ENCODE measurements around the gene ATXN7L2.

ATXN7L2 gene

GRCh38 chr1:109527846-109528695, 44.4 kb downstream of the ATXN7L2 start:
- no peak for DNase-seq

GRCh38 chr1:109528712-109529111, 45.0 kb downstream of the ATXN7L2 start:
- DNase-seq = no peak

- DNase-seq = no peak
Measured at GRCh38 chr1:109529881-109530456, 46.3 kb downstream of the ATXN7L2 start.

DNA sequence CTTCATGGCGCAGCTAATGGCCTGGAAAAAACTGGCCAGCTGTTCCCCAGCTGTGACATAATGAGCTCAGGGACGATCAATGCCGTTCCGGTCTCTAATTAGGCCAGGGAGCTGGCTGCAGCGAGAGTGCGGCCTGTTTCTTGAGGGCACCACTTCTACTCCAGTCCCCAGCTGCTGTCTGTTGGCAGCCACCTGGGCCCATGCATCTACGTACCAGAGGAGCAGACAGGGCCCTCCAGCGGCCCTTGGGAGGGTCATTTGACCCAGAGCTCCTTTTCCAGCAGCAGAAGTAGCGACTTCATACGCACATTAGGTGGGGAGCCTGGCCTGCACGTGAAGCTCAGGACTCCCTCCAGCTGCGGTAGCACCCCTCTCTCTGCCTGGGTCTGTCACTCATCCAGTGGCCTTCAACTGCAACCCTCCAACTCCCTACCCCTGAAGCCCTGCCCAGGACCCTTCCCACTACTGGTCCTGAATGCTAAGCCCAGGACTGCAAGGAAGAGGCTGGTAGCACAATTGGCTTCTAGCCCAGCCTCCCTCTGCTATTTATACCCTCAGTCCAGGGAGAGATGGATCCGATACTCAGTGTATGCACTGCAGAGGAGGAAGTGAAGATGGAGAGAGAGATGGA, 46.9 kb downstream of the ATXN7L2 start:
- DNase-seq = peak; percentile 69

- DNase-seq = no peak
Measured at GRCh38 chr1:109531380-109531779, 47.7 kb downstream of the ATXN7L2 start.

DNA sequence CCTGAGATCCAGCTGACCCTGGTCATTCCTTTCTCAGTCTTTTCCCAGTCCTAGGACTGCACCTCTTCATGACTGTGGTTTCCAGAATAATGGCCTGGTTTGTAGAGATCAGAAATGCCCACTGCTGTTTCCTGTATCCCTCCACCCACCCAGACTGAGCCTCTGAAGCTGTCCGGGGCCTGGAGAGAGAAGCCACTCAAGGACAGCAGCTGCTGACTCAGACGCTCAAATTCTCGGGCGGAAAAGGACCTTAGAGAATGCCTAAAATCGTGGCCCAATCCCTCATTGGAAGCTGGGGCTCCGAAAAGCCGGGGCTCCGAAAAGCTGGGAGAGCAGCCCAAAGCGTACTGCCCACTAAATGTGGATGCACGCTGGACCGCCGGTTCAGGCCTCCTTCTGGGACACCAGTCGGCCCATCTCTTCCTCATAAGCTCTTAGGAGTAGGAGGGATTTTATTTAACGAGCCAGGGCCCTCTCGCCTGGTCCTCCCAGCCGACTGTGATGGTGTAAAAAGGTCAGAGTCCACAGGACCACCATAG, 48.2 kb downstream of the ATXN7L2 start:
- DNase-seq = no peak

DNA sequence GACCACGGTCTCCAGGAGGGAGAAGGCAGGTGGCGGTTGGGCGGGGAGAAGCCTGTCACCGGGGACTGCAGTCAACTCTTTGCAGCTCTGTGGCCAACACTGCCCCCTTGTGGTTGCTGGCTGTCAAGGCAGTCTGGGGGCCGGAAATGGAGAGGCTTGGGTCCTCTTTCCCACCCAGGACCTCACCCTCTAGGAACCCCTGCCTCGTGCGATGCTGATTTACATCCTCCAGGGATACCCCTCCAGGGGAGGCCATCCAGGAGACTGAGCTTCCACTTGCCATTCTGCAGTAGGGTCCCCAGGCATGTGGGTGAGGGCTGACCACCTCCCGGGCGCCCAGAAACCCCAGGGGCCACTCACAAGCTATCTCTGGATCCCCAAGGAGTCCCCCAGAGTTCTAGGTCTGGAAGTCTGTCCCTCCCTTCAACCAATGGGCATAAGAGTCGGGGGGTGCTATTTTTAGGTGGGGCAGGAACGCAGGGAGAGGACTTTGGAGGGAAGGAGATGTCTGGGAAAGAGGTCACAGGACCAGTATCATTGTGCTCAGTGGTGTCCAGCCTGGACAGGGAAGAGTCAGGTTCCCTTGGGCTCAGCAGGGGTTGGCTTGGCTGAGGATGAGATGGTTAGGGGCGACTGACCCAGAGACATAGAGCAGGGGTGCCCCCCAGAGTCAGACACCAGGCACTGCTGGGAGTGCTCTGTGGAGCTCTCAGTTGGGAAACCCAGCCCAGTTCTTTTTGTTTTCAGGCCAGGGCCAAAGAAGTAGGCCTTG, 48.8 kb downstream of the ATXN7L2 start:
- peak; percentile 73 for DNase-seq

GRCh38 chr1:109534307-109534858, 50.7 kb downstream of the ATXN7L2 start:
- DNase-seq = no peak

DNA sequence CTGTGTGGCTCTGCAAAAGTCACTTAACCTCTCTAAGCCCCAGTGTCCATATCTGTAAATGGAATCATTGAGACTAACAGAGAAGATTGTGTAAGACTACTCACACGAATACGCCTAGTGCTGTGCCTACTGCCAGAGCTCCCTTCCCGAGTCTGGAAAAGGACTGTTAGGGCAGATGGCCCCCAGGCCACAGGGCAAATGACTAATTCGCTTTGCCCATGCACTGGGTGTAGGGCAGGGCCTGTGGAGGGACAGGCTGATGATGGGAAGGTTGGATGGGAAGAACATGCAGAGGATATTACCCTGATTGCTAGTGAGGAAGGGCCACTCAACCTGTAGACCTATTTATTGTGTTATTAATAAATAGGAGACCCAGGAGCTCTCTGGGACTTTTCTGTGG, 51.8 kb downstream of the ATXN7L2 start:
- no peak for DNase-seq

- no peak for DNase-seq
Measured at GRCh38 chr1:109535971-109536491, 52.3 kb downstream of the ATXN7L2 start.

- DNase-seq = no peak
Measured at GRCh38 chr1:109537450-109538178, 53.9 kb downstream of the ATXN7L2 start.

DNA sequence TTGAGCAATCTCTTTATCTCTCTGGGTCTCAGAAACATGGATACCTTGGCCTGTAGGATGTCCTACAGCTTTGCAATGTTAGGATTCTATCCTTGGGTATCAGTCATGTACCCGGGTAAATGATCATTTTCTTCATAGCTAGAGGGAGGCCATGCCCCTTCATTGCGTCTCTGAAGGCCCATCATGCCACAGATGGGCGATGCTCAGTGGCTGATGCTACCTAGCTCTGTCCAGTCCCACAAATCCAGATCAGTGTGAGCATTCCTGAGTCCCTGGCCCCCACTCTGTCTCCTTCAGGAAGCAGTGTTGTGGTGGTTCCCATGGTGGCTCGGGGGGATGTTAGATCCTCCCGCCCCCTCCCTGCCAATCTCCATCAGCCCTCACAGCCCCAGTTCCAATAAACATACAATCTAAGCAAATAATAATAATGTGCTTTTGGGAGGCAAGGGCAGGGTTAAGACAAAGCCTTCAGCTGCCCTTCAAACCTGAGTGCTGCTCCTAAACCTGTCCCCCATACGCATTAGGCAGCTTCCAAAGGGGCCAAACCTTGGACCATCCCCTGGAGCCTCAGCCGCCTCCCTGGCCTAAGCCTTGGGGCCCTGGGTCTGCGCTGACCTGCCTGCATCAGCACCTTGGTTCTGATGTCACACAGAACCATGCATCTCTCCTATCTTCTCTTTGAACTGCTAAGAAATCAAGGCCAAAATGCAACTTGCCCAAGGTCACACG, 55.3 kb downstream of the ATXN7L2 start:
- no peak for DNase-seq

- peak; percentile 22 for DNase-seq
Measured at GRCh38 chr1:109539676-109540075, 56.0 kb downstream of the ATXN7L2 start, which contains the start of gene GPR61. Gene GPR61, plus strand, starts transcription at chr1:109539872. Its CDS starts 3,151 bp downstream, at chr1:109543023.

DNA sequence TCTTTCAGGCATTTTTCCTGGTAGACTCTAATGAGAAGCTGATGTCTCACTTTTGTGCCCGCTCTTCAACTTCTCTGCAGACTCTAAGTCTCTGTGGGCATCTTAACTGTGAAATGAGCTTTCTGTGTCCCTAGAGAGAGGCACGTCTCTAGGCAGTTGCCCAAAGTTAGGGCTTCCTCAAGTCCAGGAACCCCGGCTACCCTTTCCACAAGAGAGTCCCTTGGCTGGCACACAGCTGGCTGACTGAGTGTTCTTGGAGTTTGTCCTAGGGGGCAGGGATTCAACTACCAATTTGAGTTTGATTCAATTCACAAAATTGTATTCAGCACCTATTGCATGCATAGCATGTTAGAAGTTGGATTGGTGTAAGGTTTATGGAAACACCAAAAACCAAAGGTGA, 57.4 kb downstream of the ATXN7L2 start:
- no peak for DNase-seq
